Measurements from ENCODE around the gene PGAP3. TPM values are rescaled to one million over a fixed set of nuclear protein-coding genes. Genes with fewer than 3 reads are reported as not detected.
A peak's percentile ranks its signal among the peaks of the same experiment; 100 is the strongest.

The PGAP3 gene
- total RNA-seq, 1 donor from 2014 or later: 12.2 TPM

DNA sequence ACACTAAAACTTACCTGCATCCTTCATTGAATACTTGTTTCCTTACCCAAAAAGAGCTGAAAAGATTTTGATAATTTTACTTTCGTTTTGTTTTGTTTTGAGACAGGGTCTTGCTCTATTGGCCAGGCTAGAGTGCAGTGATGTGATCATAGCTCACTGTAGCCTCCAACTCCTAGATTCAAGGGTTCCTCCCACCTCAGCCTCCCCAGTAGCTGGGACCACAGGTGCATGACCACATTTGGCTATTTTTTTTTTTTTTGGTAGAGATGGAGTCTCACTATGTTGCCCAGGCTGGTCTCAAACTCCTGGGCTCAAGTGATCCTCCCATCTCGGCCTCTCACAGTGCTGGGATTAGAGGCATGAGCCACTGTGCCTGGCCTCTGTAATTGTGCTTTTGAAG is 32.8 kb downstream of the PGAP3 start:
- no peak overlapping the region for H2AFZ ChIP-seq (ENCODE audit: low read depth, low read length)
- FAIRE-seq: no peak

DNA sequence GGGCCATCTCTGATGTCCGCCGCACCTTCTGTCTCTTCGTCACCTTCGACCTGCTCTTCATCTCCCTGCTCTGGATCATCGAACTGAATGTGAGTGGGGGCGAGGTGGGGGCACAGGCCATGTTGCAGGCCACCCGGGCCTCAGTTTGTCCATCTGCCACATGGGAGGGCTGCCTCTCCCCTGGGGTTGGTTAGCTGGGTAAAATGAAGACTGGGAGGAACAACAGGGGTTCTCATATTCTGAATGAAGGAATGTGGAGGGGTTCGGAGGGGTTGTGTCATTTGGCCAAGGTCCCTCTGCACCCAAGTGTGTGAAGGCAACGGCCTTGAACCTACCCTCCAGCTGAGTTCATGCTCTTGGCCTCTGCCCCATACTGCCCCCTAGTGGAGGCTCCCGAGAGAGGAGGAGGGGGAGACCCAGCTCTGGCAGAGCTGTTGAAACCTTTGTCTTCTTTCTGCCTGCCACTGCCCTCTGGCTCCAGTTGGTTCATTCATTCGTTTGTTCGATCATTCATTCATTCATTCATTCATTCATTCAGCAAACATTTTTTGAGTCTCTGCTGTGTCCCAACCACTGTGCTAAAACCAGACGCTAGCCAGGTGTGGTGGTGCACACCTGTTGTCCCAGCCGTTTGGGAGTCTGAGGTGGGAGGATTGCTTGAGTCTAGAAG is 34.1 kb downstream of the PGAP3 start:
- Histone ChIP-seq H3K4me1 (ENCODE audit: insufficient read depth, low read length) (no peaks in the 10 kb centered on the region), H3K9me3 (ENCODE audit: insufficient read depth, low read depth, low read length) (no peaks in the 10 kb centered on the region), H3K4me2 (ENCODE audit: low read length) (no peak overlapping the region), H3K79me2 (ENCODE audit: insufficient read depth, low read length) (peaks cover 13% of the 10 kb centered on the region), H3K4me3 (ENCODE audit: insufficient read depth, low read depth, low read length) (no peak overlapping the region), H3K9ac (ENCODE audit: low read length) (no peak overlapping the region), H3K27me3 (ENCODE audit: insufficient read depth, low read length) (no peaks in the 10 kb centered on the region), H2AFZ (ENCODE audit: low read depth, low read length) (no peak overlapping the region), H3K36me3 (ENCODE audit: insufficient read depth, low read length) (no peaks in the 10 kb centered on the region), H3K27ac (ENCODE audit: low read depth, low read length) (no peak overlapping the region), H4K20me1 (ENCODE audit: insufficient read depth, low read length) (peaks cover 65% of the 10 kb centered on the region)
- TF ChIP-seq EZH2 (IDR thresholded peaks at IDR 0.05; ENCODE audit: insufficient read depth, low read length): no peak
- TF ChIP-seq, protein P1, sequence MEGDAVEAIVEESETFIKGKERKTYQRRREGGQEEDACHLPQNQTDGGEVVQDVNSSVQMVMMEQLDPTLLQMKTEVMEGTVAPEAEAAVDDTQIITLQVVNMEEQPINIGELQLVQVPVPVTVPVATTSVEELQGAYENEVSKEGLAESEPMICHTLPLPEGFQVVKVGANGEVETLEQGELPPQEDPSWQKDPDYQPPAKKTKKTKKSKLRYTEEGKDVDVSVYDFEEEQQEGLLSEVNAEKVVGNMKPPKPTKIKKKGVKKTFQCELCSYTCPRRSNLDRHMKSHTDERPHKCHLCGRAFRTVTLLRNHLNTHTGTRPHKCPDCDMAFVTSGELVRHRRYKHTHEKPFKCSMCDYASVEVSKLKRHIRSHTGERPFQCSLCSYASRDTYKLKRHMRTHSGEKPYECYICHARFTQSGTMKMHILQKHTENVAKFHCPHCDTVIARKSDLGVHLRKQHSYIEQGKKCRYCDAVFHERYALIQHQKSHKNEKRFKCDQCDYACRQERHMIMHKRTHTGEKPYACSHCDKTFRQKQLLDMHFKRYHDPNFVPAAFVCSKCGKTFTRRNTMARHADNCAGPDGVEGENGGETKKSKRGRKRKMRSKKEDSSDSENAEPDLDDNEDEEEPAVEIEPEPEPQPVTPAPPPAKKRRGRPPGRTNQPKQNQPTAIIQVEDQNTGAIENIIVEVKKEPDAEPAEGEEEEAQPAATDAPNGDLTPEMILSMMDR (IDR thresholded peaks at IDR 0.05; ENCODE audit: insufficient read depth, low read depth, low read length): peak; percentile 64
- FAIRE-seq (no peak), DNase-seq (ENCODE audit: low read depth) (no peak)
- peaks cover 24% of the 10 kb centered on the region for H3K4me1 Mint-ChIP-seq (ENCODE audit: low read depth, unreplicated experiment)
- H3K27me3 Mint-ChIP-seq (ENCODE audit: low read depth, unreplicated experiment): peaks cover 2% of the 10 kb centered on the region
- H3K27ac Mint-ChIP-seq (ENCODE audit: unreplicated experiment): no peak overlapping the region
- H3K36me3 Mint-ChIP-seq (ENCODE audit: low read depth, unreplicated experiment): peaks cover 15% of the 10 kb centered on the region
- no peaks in the 10 kb centered on the region for H3K9me3 Mint-ChIP-seq (ENCODE audit: unreplicated experiment)
- H3K4me3 Mint-ChIP-seq (ENCODE audit: unreplicated experiment): peak overlapping the region; percentile 20

More for the DNA sequence above, 32.8 kb downstream of the PGAP3 start:
- TF ChIP-seq, protein P1 (IDR thresholded peaks at IDR 0.05; ENCODE audit: insufficient read depth, low read depth, low read length): no peak
- TF ChIP-seq EZH2 (IDR thresholded peaks at IDR 0.05; ENCODE audit: insufficient read depth, low read length): no peak
- H3K4me1 ChIP-seq (ENCODE audit: insufficient read depth, low read length): no peaks in the 10 kb centered on the region
- H3K9me3 ChIP-seq (ENCODE audit: insufficient read depth, low read depth, low read length): no peaks in the 10 kb centered on the region
- Mint-ChIP-seq H3K9me3 (ENCODE audit: unreplicated experiment) (no peaks in the 10 kb centered on the region), H3K4me1 (ENCODE audit: low read depth, unreplicated experiment) (peaks cover 18% of the 10 kb centered on the region), H3K27me3 (ENCODE audit: low read depth, unreplicated experiment) (peaks cover 2% of the 10 kb centered on the region), H3K4me3 (ENCODE audit: unreplicated experiment) (no peak overlapping the region), H3K36me3 (ENCODE audit: low read depth, unreplicated experiment) (peaks cover 15% of the 10 kb centered on the region), H3K27ac (ENCODE audit: unreplicated experiment) (no peak overlapping the region)
- DNase-seq (ENCODE audit: low read depth): no peak
- no peaks in the 10 kb centered on the region for H3K27me3 ChIP-seq (ENCODE audit: insufficient read depth, low read length)
- no peak overlapping the region for H3K4me2 ChIP-seq (ENCODE audit: low read length)
- H3K79me2 ChIP-seq (ENCODE audit: insufficient read depth, low read length): peaks cover 9% of the 10 kb centered on the region
- H3K36me3 ChIP-seq (ENCODE audit: insufficient read depth, low read length): no peaks in the 10 kb centered on the region
- no peak overlapping the region for H3K4me3 ChIP-seq (ENCODE audit: insufficient read depth, low read depth, low read length)
- no peak overlapping the region for H3K27ac ChIP-seq (ENCODE audit: low read depth, low read length)
- H4K20me1 ChIP-seq (ENCODE audit: insufficient read depth, low read length): peaks cover 57% of the 10 kb centered on the region
- no peak overlapping the region for H3K9ac ChIP-seq (ENCODE audit: low read length)

DNA sequence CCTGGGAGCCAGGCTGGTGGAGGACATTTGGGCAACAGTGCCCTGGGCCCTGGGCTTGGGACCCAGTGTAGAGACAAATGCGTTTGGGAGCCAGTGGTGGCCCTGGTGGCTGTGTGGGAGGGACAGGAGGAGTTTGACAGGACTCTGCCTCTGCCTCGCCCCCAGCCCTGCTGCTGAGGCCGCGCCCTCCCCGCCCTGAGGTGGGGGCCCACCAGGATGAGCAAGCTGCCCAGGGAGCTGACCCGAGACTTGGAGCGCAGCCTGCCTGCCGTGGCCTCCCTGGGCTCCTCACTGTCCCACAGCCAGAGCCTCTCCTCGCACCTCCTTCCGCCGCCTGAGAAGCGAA is 34.6 kb downstream of the PGAP3 start:
- H3K27me3 Mint-ChIP-seq (ENCODE audit: low read depth, unreplicated experiment): peaks cover 2% of the 10 kb centered on the region
- H4K20me1 ChIP-seq (ENCODE audit: insufficient read depth, low read length): peaks cover 70% of the 10 kb centered on the region
- TF ChIP-seq EZH2 (IDR thresholded peaks at IDR 0.05; ENCODE audit: insufficient read depth, low read length): no peak
- TF ChIP-seq, protein P1 (IDR thresholded peaks at IDR 0.05; ENCODE audit: insufficient read depth, low read depth, low read length): no peak

More for the DNA sequence above, 34.6 kb downstream of the PGAP3 start:
- H3K4me1 ChIP-seq (ENCODE audit: insufficient read depth, low read length): no peaks in the 10 kb centered on the region
- no peaks in the 10 kb centered on the region for H3K36me3 ChIP-seq (ENCODE audit: insufficient read depth, low read length)
- peaks cover 13% of the 10 kb centered on the region for H3K79me2 ChIP-seq (ENCODE audit: insufficient read depth, low read length)
- H3K27me3 ChIP-seq (ENCODE audit: insufficient read depth, low read length): no peaks in the 10 kb centered on the region
- H3K4me2 ChIP-seq (ENCODE audit: low read length): no peak overlapping the region
- no peak overlapping the region for H3K27ac ChIP-seq (ENCODE audit: low read depth, low read length)
- H3K4me1 Mint-ChIP-seq (ENCODE audit: low read depth, unreplicated experiment): peaks cover 28% of the 10 kb centered on the region
- no peak overlapping the region for H3K9ac ChIP-seq (ENCODE audit: low read length)
- peaks cover 12% of the 10 kb centered on the region for H3K36me3 Mint-ChIP-seq (ENCODE audit: low read depth, unreplicated experiment)
- FAIRE-seq (no peak), DNase-seq (ENCODE audit: low read depth) (no peak)
- H2AFZ ChIP-seq (ENCODE audit: low read depth, low read length): no peak overlapping the region
- no peaks in the 10 kb centered on the region for H3K9me3 ChIP-seq (ENCODE audit: insufficient read depth, low read depth, low read length)
- H3K4me3 Mint-ChIP-seq (ENCODE audit: unreplicated experiment): no peak overlapping the region
- no peak overlapping the region for H3K27ac Mint-ChIP-seq (ENCODE audit: unreplicated experiment)
- H3K9me3 Mint-ChIP-seq (ENCODE audit: unreplicated experiment): no peaks in the 10 kb centered on the region
- no peak overlapping the region for H3K4me3 ChIP-seq (ENCODE audit: insufficient read depth, low read depth, low read length)
